H9 (cell line): ENCODE measurements around the gene ZBTB8OS. TPM values are rescaled to one million over a fixed set of nuclear protein-coding genes. Genes with fewer than 3 reads are reported as not detected.
A peak's percentile ranks its signal among the peaks of the same experiment; 100 is the strongest.
"Not testable (repeated sequence)": the region's sequence is repeated elsewhere in the genome, so short reads cannot be mapped to it uniquely, and the experiment has no call there.

ENCODE experiments used
- DNase-seq: peaks from one replicate; pipeline ENCODE4 v3.0.0-alpha.2; 2017
- H2AFZ ChIP-seq: one replicate; pipeline ENCODE4 v1.6.1; 2013; ENCODE audit warnings: mild to moderate bottlenecking, low read length, control low read depth, moderate library complexity
- H2AK5ac ChIP-seq: 2 replicates; pipeline ENCODE4 v1.6.1; 2013; ENCODE audit warnings: low read length, control low read depth, mixed read lengths; ENCODE audit not compliant: insufficient read length
- H2BK120ac ChIP-seq: one replicate; pipeline ENCODE4 v1.6.1; 2013; ENCODE audit warnings: low read depth, mild to moderate bottlenecking, low read length, control low read depth, inconsistent platforms; ENCODE audit not compliant: poor library complexity, severe bottlenecking
- H2BK12ac ChIP-seq: 2 replicates; pipeline ENCODE4 v1.6.1; 2013; ENCODE audit warnings: low read length, control low read depth, mixed read lengths, low read depth; ENCODE audit not compliant: insufficient read length
- H2BK15ac ChIP-seq: 2 replicates; pipeline ENCODE4 v1.6.1; 2013; ENCODE audit warnings: low read depth, low read length, control low read depth
- H2BK20ac ChIP-seq: one replicate; pipeline ENCODE4 v1.6.1; 2013; ENCODE audit warnings: low read depth, mild to moderate bottlenecking, low read length, control low read depth, inconsistent platforms; ENCODE audit not compliant: poor library complexity, severe bottlenecking
- H2BK5ac ChIP-seq: 2 replicates; pipeline ENCODE4 v1.6.1; 2013; ENCODE audit warnings: low read length, control low read depth, mixed read lengths; ENCODE audit not compliant: insufficient read length
- H3K14ac ChIP-seq: 2 replicates; pipeline ENCODE4 v1.6.1; 2013; ENCODE audit warnings: low read length, control low read depth; ENCODE audit not compliant: insufficient read depth
- H3K18ac ChIP-seq: 2 replicates; pipeline ENCODE4 v1.6.1; 2013; ENCODE audit warnings: low read depth, mild to moderate bottlenecking, mixed read lengths, low read length, control low read depth; ENCODE audit not compliant: insufficient read length
- H3K23ac ChIP-seq: 2 replicates; pipeline ENCODE4 v1.6.1; 2013; ENCODE audit warnings: low read length, control low read depth, mixed read lengths, low read depth; ENCODE audit not compliant: insufficient read length
- H3K23me2 ChIP-seq: 2 replicates; pipeline ENCODE4 v1.6.1; 2013; ENCODE audit warnings: low read depth, mild to moderate bottlenecking, mixed read lengths, low read length, control low read depth; ENCODE audit not compliant: insufficient read length, poor library complexity, severe bottlenecking
- H3K27ac ChIP-seq: 2 replicates; pipeline ENCODE4 v1.5.1; 2013; ENCODE audit warnings: low read length, control low read depth, mixed read lengths, low read depth; ENCODE audit not compliant: insufficient read length
- H3K27me3 ChIP-seq: 2 replicates; pipeline ENCODE4 v1.6.1; 2013; ENCODE audit warnings: low read length, control low read depth, inconsistent platforms; ENCODE audit not compliant: insufficient read depth
- H3K4ac ChIP-seq: 2 replicates; pipeline ENCODE4 v1.6.1; 2013; ENCODE audit warnings: low read depth, mild to moderate bottlenecking, control low read depth, inconsistent platforms, low read length, moderate library complexity
- H3K4me1 ChIP-seq: 2 replicates; pipeline ENCODE4 v1.6.1; 2013; ENCODE audit warnings: low read length, control low read depth, inconsistent platforms; ENCODE audit not compliant: insufficient read depth
- H3K4me2 ChIP-seq: 2 replicates; pipeline ENCODE4 v1.6.1; 2013; ENCODE audit warnings: low read length, control low read depth, mixed read lengths; ENCODE audit not compliant: insufficient read length, insufficient read depth
- H3K56ac ChIP-seq: 2 replicates; pipeline ENCODE4 v1.6.1; 2013; ENCODE audit warnings: low read depth, mild to moderate bottlenecking, mixed read lengths, low read length, control low read depth; ENCODE audit not compliant: insufficient read length
- H3K79me1 ChIP-seq: 2 replicates; pipeline ENCODE4 v1.6.1; 2013; ENCODE audit warnings: low read depth, mild to moderate bottlenecking, moderate library complexity, low read length, control low read depth, inconsistent platforms; ENCODE audit not compliant: insufficient read depth, poor library complexity, severe bottlenecking
- H3K79me2 ChIP-seq: 2 replicates; pipeline ENCODE4 v1.6.1; 2013; ENCODE audit warnings: low read length, control low read depth, inconsistent platforms; ENCODE audit not compliant: insufficient read depth
- H3K9ac ChIP-seq: 2 replicates; pipeline ENCODE4 v1.6.1; 2013; ENCODE audit warnings: low read length, control low read depth, mixed read lengths; ENCODE audit not compliant: insufficient read length; ENCODE audit errors: extremely low read depth
- H3K9me3 ChIP-seq: one replicate; pipeline ENCODE4 v1.6.1; 2013; ENCODE audit warnings: low read depth, low read length, inconsistent platforms; ENCODE audit not compliant: control insufficient read depth
- H3T11ph ChIP-seq: one replicate; pipeline ENCODE4 v1.6.1; 2013; ENCODE audit warnings: mild to moderate bottlenecking, low read length, control low read depth, inconsistent platforms
- H4K20me1 ChIP-seq: one replicate; pipeline ENCODE4 v1.6.1; 2013; ENCODE audit not compliant: control insufficient read depth, insufficient read length, insufficient read depth
- H4K5ac ChIP-seq: 2 replicates; pipeline ENCODE4 v1.6.1; 2013; ENCODE audit warnings: low read depth, mild to moderate bottlenecking, mixed read lengths, low read length, control low read depth; ENCODE audit not compliant: insufficient read length
- H4K8ac ChIP-seq: replicated peaks from 2 replicates; pipeline ENCODE4 v1.6.1; 2013; ENCODE audit warnings: low read length, control low read depth, mixed read lengths, low read depth; ENCODE audit not compliant: insufficient read length
- H4K91ac ChIP-seq: 2 replicates; pipeline ENCODE4 v1.6.1; 2013; ENCODE audit warnings: low read depth, mild to moderate bottlenecking, moderate library complexity, mixed read lengths, low read length, control low read depth; ENCODE audit not compliant: insufficient read length
- H3K27ac Mint-ChIP-seq, 3 experiments: 2 replicates in 2 of 3; 3 replicates in 1 of 3; pipeline ENCODE4 v1.8.0; 2020 to 2021; ENCODE audit warnings: mixed read lengths in 3 of 3, mild to moderate bottlenecking in 1 of 3, moderate library complexity in 1 of 3
- H3K27me3 Mint-ChIP-seq: 2 replicates; pipeline ENCODE4 v1.8.0; 2021; ENCODE audit warnings: low read depth, mild to moderate bottlenecking, moderate library complexity, mixed read lengths
- H3K36me3 Mint-ChIP-seq, 3 experiments: 2 replicates in 2 of 3; 3 replicates in 1 of 3; pipeline ENCODE4 v1.8.0; 2020 to 2021; ENCODE audit warnings: low read depth in 3 of 3, mixed read lengths in 3 of 3; ENCODE audit not compliant: insufficient read depth in 1 of 3
- H3K4me1 Mint-ChIP-seq, 2 experiments: 2 replicates each; pipeline ENCODE4 v1.8.0; 2020; ENCODE audit warnings: mixed read lengths in 2 of 2
- H3K4me3 Mint-ChIP-seq, 2 experiments: 2 replicates in 1 of 2; 3 replicates in 1 of 2; pipeline ENCODE4 v1.8.0; 2020 to 2021; ENCODE audit warnings: mild to moderate bottlenecking in 2 of 2, mixed read lengths in 2 of 2, moderate library complexity in 1 of 2
- H3K9me3 Mint-ChIP-seq, 2 experiments: 2 replicates in 1 of 2; 3 replicates in 1 of 2; pipeline ENCODE4 v1.8.0; 2020; ENCODE audit warnings: mild to moderate bottlenecking in 2 of 2, mixed read lengths in 2 of 2, moderate library complexity in 1 of 2
- WGBS: extraction: QIAGEN DNeasy Blood & Tissue Kit; methylation state at CpG from one replicate; pipeline ENCODE4 v1.1.7; 2013; ENCODE audit warnings: missing lambda C conversion rate, low lambda C conversion rate, mixed read lengths; ENCODE audit not compliant: insufficient read length; ENCODE audit errors: extremely low coverage; 5-methylcytosine and 5-hydroxymethylcytosine counted together
- long read RNA-seq: library from polyadenylated mRNA; unstranded; transcript quantifications from one replicate; pipeline ENCODE4 v2.0.0, GENCODE V29; 2020
- total RNA-seq: library from RNA; stranded (reverse); gene quantifications from 2 replicates; pipeline ENCODE4 v1.2.1, GENCODE V29; 2021
- TF ChIP-seq, protein P1 (sequence below): fragments of 200-600 bp; sonication (generic); conservative IDR thresholded peaks from 3 replicates; pipeline ENCODE4 v1.8.0; 2021; ENCODE audit warnings: antibody characterized with exemption, mild to moderate bottlenecking

The ZBTB8OS gene
- 59.4 and 64.2 TPM in 2 replicates for total RNA-seq
- long read RNA-seq, transcript ZBTB8OS-204 (6 exons, 514 nt): major isoform, 7 of 48 reads
- long read RNA-seq, transcript ZBTB8OS-208 (7 exons, 1,601 nt): major isoform, 7 of 48 reads
- long read RNA-seq, partial matches to known transcripts: 3 of 48 reads
- long read RNA-seq, other reads (novel, unspliced or antisense): 28 of 48 reads

GRCh38 chr1:32650248-32650751 lies at the start of gene ZBTB8OS:
ZBTB8OS (minus strand) TSS chr1:32650550; CDS start chr1:32650529, 21 bp downstream.
- H3K4me1 Mint-ChIP-seq: peaks cover 15 to 32% of the 10 kb centered on the region in 2 experiments
- no peaks in the 10 kb centered on the region for H3K27me3 Mint-ChIP-seq
- peaks cover 46 to 57% (median 53%) of the 10 kb centered on the region in 3 experiments for H3K36me3 Mint-ChIP-seq

DNA sequence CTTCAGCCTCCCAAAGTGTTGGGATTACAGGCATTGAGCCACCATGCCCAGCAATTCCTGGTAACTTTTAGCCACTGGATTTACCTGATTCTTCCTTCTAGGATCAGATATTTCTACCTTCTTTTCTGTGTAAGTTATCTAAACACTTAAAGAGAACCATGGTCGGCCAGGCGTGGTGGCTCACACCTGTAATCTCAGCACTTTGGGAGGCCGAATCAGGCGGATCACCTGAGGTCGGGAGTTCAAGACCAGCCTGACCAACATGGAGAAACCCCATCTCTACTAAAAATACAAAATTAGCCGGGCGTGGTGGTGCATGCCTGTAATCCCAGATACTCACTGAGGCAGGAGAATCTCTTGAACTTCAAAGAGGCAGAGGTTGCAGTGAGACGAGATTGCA lies 46.6 kb upstream of the ZBTB8OS start:
- H2BK5ac ChIP-seq, H2AFZ ChIP-seq, H4K5ac ChIP-seq, H3K23me2 ChIP-seq, H3T11ph ChIP-seq, H3K9ac ChIP-seq, H4K20me1 ChIP-seq, H3K9me3 ChIP-seq, H3K4me3 Mint-ChIP-seq, H3K9me3 Mint-ChIP-seq, H3K14ac ChIP-seq, H3K79me2 ChIP-seq, H3K56ac ChIP-seq, H3K27ac ChIP-seq, H3K79me1 ChIP-seq, H3K4ac ChIP-seq, H3K36me3 Mint-ChIP-seq, H4K8ac ChIP-seq, H3K4me1 ChIP-seq, H3K23ac ChIP-seq, H2BK20ac ChIP-seq, H4K91ac ChIP-seq, H3K27me3 ChIP-seq, H2BK120ac ChIP-seq, H2BK15ac ChIP-seq, H2BK12ac ChIP-seq, H3K27ac Mint-ChIP-seq, H3K4me2 ChIP-seq, H3K18ac ChIP-seq, DNase-seq, H2AK5ac ChIP-seq: not testable (repeated sequence)
- WGBS: no CpG with 5 or more reads among the region's 8 CpGs
- H3K27me3 Mint-ChIP-seq: peaks cover 20% of the 10 kb centered on the region
- peaks cover 13 to 14% of the 10 kb centered on the region in 2 experiments for H3K4me1 Mint-ChIP-seq

More at GRCh38 chr1:32650248-32650751, at the start of gene ZBTB8OS:
- Histone ChIP-seq H3K9me3 (no peaks in the 10 kb centered on the region), H2BK20ac (peak within 1 kb of the TSS; percentile 50), H3K4me1 (no peaks in the 10 kb centered on the region), H3K18ac (peak within 1 kb of the TSS; percentile 99), H4K5ac (peak within 1 kb of the TSS; percentile 93), H3K9ac (peak within 1 kb of the TSS; percentile 99), H2BK12ac (peak within 1 kb of the TSS; percentile 80), H3K27me3 (no peaks in the 10 kb centered on the region), H2BK15ac (no peak within 1 kb of the TSS), H3K14ac (peak within 1 kb of the TSS; percentile 100), H2BK120ac (peak within 1 kb of the TSS; percentile 94), H3K79me2 (peaks cover 29% of the 10 kb centered on the region; the same call in 1 of the 2 replicates), H2AK5ac (no peak within 1 kb of the TSS), H3K4me2 (peak within 1 kb of the TSS; percentile 66), H3K79me1 (no peaks in the 10 kb centered on the region), H2BK5ac (peak within 1 kb of the TSS; percentile 83), H3K23ac (no peak within 1 kb of the TSS), H3T11ph (peak within 1 kb of the TSS; percentile 88), H3K27ac (peak within 1 kb of the TSS; percentile 97), H4K20me1 (no peaks in the 10 kb centered on the region), H3K4ac (peak within 1 kb of the TSS; percentile 99), H3K23me2 (peaks cover 7% of the 10 kb centered on the region), H3K56ac (peak within 1 kb of the TSS; percentile 76), H4K91ac (peak within 1 kb of the TSS; percentile 99), H4K8ac (peak within 1 kb of the TSS; percentile 46), H2AFZ (no peak within 1 kb of the TSS)
- DNase-seq: peak; percentile 89
- peaks cover 0 to 5% of the 10 kb centered on the region in 2 experiments; a peak in 4 of 5 replicates for H3K9me3 Mint-ChIP-seq
- H3K27ac Mint-ChIP-seq: peak within 1 kb of the TSS; percentile 99 to 100 (median 100)
- TF ChIP-seq, protein P1, sequence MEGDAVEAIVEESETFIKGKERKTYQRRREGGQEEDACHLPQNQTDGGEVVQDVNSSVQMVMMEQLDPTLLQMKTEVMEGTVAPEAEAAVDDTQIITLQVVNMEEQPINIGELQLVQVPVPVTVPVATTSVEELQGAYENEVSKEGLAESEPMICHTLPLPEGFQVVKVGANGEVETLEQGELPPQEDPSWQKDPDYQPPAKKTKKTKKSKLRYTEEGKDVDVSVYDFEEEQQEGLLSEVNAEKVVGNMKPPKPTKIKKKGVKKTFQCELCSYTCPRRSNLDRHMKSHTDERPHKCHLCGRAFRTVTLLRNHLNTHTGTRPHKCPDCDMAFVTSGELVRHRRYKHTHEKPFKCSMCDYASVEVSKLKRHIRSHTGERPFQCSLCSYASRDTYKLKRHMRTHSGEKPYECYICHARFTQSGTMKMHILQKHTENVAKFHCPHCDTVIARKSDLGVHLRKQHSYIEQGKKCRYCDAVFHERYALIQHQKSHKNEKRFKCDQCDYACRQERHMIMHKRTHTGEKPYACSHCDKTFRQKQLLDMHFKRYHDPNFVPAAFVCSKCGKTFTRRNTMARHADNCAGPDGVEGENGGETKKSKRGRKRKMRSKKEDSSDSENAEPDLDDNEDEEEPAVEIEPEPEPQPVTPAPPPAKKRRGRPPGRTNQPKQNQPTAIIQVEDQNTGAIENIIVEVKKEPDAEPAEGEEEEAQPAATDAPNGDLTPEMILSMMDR: no peak
- WGBS: no CpG with 5 or more reads among the region's 21 CpGs
- peak within 1 kb of the TSS; percentile 95 to 96 for H3K4me3 Mint-ChIP-seq
